ENCODE measurements around the gene EEFSEC.

GRCh38 chr3:128392021-128392420 lies 238.7 kb downstream of the EEFSEC start:
- TF ChIP-seq, protein P1, sequence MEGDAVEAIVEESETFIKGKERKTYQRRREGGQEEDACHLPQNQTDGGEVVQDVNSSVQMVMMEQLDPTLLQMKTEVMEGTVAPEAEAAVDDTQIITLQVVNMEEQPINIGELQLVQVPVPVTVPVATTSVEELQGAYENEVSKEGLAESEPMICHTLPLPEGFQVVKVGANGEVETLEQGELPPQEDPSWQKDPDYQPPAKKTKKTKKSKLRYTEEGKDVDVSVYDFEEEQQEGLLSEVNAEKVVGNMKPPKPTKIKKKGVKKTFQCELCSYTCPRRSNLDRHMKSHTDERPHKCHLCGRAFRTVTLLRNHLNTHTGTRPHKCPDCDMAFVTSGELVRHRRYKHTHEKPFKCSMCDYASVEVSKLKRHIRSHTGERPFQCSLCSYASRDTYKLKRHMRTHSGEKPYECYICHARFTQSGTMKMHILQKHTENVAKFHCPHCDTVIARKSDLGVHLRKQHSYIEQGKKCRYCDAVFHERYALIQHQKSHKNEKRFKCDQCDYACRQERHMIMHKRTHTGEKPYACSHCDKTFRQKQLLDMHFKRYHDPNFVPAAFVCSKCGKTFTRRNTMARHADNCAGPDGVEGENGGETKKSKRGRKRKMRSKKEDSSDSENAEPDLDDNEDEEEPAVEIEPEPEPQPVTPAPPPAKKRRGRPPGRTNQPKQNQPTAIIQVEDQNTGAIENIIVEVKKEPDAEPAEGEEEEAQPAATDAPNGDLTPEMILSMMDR (IDR thresholded peaks at IDR 0.05; ENCODE audit: insufficient read depth, low read length): no peak
- TF ChIP-seq SPI1 (IDR thresholded peaks at IDR 0.05; ENCODE audit: borderline replicate concordance, low read depth): no peak

All from HL-60 (cell line).